Fibroblast of pulmonary artery (primary cell): ENCODE measurements around the gene LMF1.
A peak's percentile ranks its signal among the peaks of the same experiment; 100 is the strongest.

Source experiments
- DNase-seq: peaks from one replicate; pipeline ENCODE4 v3.0.0-alpha.2; 2010; ENCODE audit warnings: low read depth
- H3K4me3 ChIP-seq: replicated peaks from 2 replicates; pipeline ENCODE4 v1.5.1; 2011; ENCODE audit warnings: low read depth, mild to moderate bottlenecking, control low read depth, low read length, moderate library complexity
- TF ChIP-seq, protein P1 (sequence below): IDR thresholded peaks from 2 replicates; pipeline ENCODE4 v1.5.1; 2011; ENCODE audit warnings: mild to moderate bottlenecking, control low read depth, low read length, inconsistent platforms; ENCODE audit errors: missing control alignments

Gene LMF1

DNA sequence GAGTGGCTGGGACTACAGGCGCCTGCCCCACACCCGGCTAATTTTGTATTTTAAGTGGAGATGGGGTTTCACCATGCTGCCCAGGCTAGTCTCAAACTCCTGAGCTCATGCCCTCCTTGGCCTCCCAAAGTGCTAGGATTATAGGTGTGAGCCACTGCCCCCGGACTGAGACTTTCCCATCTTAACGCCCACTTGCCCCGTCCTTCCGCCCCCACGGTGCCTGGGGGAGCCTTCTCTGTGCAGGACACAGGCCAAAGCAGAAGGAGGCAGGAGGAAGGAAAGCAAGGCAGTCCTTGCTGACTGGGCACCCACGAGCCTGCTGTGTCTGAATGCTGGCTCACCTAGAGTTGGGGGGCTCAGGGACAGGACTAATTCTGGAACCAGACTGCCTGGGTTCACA lies 152.7 kb downstream of the LMF1 start:
- DNase-seq: no peak
- TF ChIP-seq, protein P1, sequence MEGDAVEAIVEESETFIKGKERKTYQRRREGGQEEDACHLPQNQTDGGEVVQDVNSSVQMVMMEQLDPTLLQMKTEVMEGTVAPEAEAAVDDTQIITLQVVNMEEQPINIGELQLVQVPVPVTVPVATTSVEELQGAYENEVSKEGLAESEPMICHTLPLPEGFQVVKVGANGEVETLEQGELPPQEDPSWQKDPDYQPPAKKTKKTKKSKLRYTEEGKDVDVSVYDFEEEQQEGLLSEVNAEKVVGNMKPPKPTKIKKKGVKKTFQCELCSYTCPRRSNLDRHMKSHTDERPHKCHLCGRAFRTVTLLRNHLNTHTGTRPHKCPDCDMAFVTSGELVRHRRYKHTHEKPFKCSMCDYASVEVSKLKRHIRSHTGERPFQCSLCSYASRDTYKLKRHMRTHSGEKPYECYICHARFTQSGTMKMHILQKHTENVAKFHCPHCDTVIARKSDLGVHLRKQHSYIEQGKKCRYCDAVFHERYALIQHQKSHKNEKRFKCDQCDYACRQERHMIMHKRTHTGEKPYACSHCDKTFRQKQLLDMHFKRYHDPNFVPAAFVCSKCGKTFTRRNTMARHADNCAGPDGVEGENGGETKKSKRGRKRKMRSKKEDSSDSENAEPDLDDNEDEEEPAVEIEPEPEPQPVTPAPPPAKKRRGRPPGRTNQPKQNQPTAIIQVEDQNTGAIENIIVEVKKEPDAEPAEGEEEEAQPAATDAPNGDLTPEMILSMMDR: no peak
- H3K4me3 ChIP-seq: no peak overlapping the region

DNA sequence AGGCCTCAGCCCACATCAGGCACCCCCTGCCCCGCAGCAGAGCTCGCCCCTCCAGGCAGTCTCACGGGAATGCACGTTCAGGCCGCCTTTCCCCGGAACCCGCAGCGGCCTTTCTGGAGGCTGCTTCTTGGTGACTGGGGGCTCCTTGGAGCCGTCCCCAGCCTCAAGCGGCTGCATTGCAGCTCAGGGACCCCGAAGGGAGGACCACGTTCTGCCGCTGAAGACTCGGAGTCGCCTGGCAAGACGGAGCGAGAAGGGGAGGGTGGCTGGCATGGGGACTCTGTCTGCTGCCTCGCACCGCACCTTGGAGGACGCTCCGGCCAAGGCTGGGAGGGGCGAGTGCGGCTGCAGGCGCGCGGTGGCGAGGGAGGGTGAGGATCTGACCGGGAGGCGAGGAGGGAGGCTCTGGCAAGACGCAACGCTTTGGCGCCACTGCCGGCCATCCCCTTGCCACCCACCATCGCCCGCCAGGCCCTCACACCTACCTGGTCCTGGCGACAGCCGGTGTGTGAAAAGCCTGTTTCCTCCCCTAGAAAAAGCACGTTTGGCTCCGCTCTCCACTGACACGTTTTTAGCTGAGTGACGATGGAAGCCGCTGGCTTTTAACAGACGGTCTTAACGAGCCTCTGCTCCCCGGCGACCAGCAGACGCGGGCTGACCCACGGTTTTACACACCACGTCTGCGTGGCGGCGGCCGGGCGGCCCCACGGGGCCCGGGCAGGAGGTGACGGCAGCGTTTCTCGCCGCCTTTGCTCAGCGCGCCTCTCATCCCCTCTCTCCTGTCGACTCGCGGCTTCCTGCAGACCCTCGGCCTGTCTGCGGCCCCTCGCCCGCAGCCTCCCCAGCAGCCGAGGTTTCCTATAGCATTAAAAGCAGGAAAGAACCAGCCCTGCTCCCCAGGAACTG lies 153.5 kb downstream of the LMF1 start:
- TF ChIP-seq, protein P1: no peak
- no peak overlapping the region for H3K4me3 ChIP-seq
- no peak for DNase-seq

DNA sequence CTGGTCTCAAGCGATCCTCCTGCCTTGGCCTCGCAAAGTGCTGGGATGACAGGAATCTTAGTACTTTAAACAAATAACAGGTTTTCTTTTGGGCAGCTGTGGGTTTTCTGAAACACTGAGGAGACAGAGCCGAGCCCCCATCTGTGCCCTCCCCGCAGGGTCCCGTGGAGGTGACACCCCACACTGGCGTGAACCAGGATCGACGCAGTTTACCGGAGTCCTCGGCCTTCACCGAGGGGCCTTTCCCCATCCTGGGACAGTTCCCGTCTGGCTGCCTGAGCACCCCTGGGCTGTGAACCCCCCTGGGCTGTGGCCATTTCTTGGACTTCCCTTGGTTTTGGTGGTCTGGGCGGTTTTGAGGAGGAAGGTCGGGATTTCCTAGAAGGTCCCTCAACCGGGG lies 154.9 kb downstream of the LMF1 start:
- TF ChIP-seq, protein P1: no peak
- no peak for DNase-seq
- H3K4me3 ChIP-seq: no peak overlapping the region

DNA sequence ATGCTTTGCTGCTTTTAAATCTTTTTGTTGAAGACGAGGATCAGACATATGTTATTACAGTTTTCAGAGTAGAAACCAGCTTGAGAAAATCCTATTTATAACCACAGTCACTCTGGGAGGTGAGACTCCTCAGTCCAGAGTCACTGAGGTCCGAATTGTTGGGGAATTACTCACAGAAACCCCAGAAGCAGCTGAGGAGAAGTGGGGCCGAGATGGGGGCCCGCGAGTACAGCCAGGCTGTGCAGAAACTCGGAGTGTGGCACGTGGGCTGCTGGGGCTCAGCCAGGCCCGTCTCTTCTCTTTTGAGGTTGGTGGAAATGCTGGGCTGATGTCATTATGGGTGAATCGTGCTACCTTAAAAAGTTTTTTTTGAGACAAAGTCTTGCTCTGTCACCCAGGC lies 155.8 kb downstream of the LMF1 start:
- TF ChIP-seq, protein P1: no peak
- no peak overlapping the region for H3K4me3 ChIP-seq
- DNase-seq: no peak

DNA sequence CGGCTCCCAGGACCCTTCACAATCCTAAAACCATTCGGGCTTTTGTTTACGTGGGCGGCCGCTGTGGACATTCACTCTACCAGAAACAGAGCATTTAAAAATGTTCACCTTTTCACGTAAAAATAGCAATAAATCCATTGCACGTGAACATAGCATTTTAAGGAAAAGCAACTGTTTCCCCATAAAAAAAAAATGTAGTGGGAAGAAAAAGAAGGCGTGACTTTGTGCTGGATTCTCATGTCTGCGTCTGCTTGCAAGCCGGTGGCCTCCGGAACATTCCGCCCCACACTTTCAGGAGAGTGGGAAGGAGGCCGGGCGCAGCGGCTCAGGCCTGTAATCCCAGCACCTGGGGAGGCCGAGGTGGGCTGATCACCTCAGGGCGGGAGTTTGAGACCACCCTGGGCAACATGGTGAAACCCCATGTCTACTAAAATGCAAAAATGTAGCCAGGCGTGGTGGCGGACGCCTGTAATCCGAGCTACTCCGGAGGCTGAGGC lies 156.8 kb downstream of the LMF1 start:
- DNase-seq: no peak
- TF ChIP-seq, protein P1: no peak
- no peak overlapping the region for H3K4me3 ChIP-seq

DNA sequence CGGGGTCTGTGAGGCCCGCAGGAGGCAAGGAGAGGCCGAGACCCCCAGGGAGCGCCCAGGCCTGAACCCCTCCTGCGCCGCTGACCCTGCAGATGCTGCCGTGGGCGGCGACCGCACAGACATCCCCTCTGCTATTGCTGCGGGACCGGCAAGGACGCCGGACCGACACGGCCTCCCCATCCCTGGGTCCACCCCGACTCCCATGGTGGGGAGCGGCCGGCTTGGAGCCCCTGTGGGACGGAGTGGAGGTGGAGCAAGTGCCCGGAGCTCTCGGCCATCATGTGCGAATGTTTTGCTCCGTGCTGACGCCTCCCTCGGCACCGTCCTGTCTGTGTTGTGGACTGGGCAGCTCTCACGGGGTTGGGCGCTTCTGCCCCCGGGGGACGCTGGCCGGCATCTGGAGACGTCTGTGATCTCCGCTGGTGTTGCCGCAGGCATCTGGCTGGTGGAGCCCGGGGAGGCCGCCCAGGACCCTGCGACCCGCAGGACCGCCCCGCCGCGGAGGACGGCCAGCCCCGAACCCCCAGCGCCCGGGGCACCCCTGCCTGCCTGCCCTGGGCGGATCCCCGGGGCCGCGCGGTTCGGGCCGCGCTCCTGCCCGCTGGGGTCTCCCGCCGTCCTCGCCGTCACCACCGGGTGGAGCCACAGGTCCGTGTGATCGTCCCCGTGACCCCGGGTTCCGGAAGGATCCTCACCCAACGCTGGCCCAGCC lies 157.4 kb downstream of the LMF1 start:
- peak; percentile 24 for DNase-seq
- TF ChIP-seq, protein P1: peak; percentile 41
- H3K4me3 ChIP-seq: no peak overlapping the region
